Measurements from ENCODE around the gene PHLDB1. TPM values are rescaled to one million over a fixed set of nuclear protein-coding genes. Genes with fewer than 3 reads are reported as not detected.
"Not testable (repeated sequence)": the region's sequence is repeated elsewhere in the genome, so short reads cannot be mapped to it uniquely, and the experiment has no call there.

Gene PHLDB1
- total RNA-seq, 1 donor from 2014 or later, result 71.8 TPM

- H3K36me3 ChIP-seq, result no peaks in the 10 kb centered on the region
- no peak for TF ChIP-seq CTCF (IDR thresholded peaks at IDR 0.05)
- H3K4me1 ChIP-seq, result no peaks in the 10 kb centered on the region
- ATAC-seq, result no peak
- intact Hi-C loops (cut with DNase I), result no loop called here
- no peak for DNase-seq
- H3K4me3 ChIP-seq, result no peak overlapping the region
- no peaks in the 10 kb centered on the region for H3K27me3 ChIP-seq (ENCODE audit: low read depth)
- no peak overlapping the region for H3K27ac ChIP-seq
- H3K9me3 ChIP-seq, result no peaks in the 10 kb centered on the region
Observed at GRCh38 chr11:118677977-118678376, 70.6 kb downstream of the PHLDB1 start.

GRCh38 chr11:118678908-118679307 is 71.5 kb downstream of the PHLDB1 start:
- H3K4me3 ChIP-seq; intact Hi-C loops (cut with DNase I): not testable (repeated sequence)

GRCh38 chr11:118679483-118679882 is 72.1 kb downstream of the PHLDB1 start, which contains the start of gene TREH:
TSS of gene TREH (minus strand) at chr11:118679650. CDS start at chr11:118679627, 23 bp downstream.
- Histone ChIP-seq H3K36me3 (no peaks in the 10 kb centered on the region), H3K27me3 (ENCODE audit: low read depth) (no peaks in the 10 kb centered on the region), H3K4me1 (no peaks in the 10 kb centered on the region), H3K9me3 (no peaks in the 10 kb centered on the region), H3K4me3 (no peak within 1 kb of the TSS), H3K27ac (no peak within 1 kb of the TSS)
- peak; percentile 35 to 41 for ATAC-seq
- intact Hi-C loops (cut with DNase I), result no loop called here
- DNase-seq, result no peak
- TF ChIP-seq CTCF (IDR thresholded peaks at IDR 0.05), result no peak

More at GRCh38 chr11:118678908-118679307, 71.5 kb downstream of the PHLDB1 start:
- peak; percentile 67 to 77 for ATAC-seq
- not testable (repeated sequence) for H3K9me3 ChIP-seq; H3K4me1 ChIP-seq; H3K27me3 ChIP-seq (ENCODE audit: low read depth); DNase-seq; H3K27ac ChIP-seq; H3K36me3 ChIP-seq

GRCh38 chr11:118682372-118682771 is 75.0 kb downstream of the PHLDB1 start:
- TF ChIP-seq CTCF (IDR thresholded peaks at IDR 0.05), result no peak
- intact Hi-C loops (cut with DNase I), result no loop called here
- Histone ChIP-seq H3K27ac (no peak overlapping the region), H3K4me3 (no peak overlapping the region), H3K27me3 (ENCODE audit: low read depth) (no peaks in the 10 kb centered on the region), H3K4me1 (no peaks in the 10 kb centered on the region), H3K36me3 (no peaks in the 10 kb centered on the region), H3K9me3 (no peaks in the 10 kb centered on the region)
- ATAC-seq (no peak), DNase-seq (no peak)

- DNase-seq; H3K27ac ChIP-seq; ATAC-seq; H3K36me3 ChIP-seq; H3K4me1 ChIP-seq; H3K27me3 ChIP-seq (ENCODE audit: low read depth); H3K4me3 ChIP-seq; H3K9me3 ChIP-seq; intact Hi-C loops (cut with DNase I): not testable (repeated sequence)
Observed at GRCh38 chr11:118682939-118683338, 75.5 kb downstream of the PHLDB1 start.

GRCh38 chr11:118684187-118684586 is 76.8 kb downstream of the PHLDB1 start:
- ATAC-seq, result no peak
- no peaks in the 10 kb centered on the region for H3K9me3 ChIP-seq
- no peaks in the 10 kb centered on the region for H3K36me3 ChIP-seq
- no peak for TF ChIP-seq CTCF (IDR thresholded peaks at IDR 0.05)
- no peak for DNase-seq
- no peak overlapping the region for H3K4me3 ChIP-seq
- no peaks in the 10 kb centered on the region for H3K27me3 ChIP-seq (ENCODE audit: low read depth)
- no peak overlapping the region for H3K27ac ChIP-seq
- intact Hi-C loops (cut with DNase I), result no loop called here
- H3K4me1 ChIP-seq, result peaks cover under 1% of the 10 kb centered on the region

- TF ChIP-seq CTCF (IDR thresholded peaks at IDR 0.05), result no peak
- intact Hi-C loops (cut with DNase I), result no loop called here
- DNase-seq (no peak), ATAC-seq (no peak)
- Histone ChIP-seq H3K27ac (no peak overlapping the region), H3K36me3 (no peaks in the 10 kb centered on the region), H3K4me3 (no peak overlapping the region), H3K9me3 (no peaks in the 10 kb centered on the region), H3K27me3 (ENCODE audit: low read depth) (no peaks in the 10 kb centered on the region), H3K4me1 (peaks cover 29% of the 10 kb centered on the region)
Observed at GRCh38 chr11:118687906-118688305, 80.5 kb downstream of the PHLDB1 start.

- H3K27me3 ChIP-seq (ENCODE audit: low read depth); H3K36me3 ChIP-seq; H3K4me3 ChIP-seq; H3K9me3 ChIP-seq; ATAC-seq; DNase-seq; intact Hi-C loops (cut with DNase I); H3K27ac ChIP-seq: not testable (repeated sequence)
- H3K4me1 ChIP-seq, result peaks cover 29% of the 10 kb centered on the region
Observed at GRCh38 chr11:118688339-118688738, 80.9 kb downstream of the PHLDB1 start.

All from lower lobe of right lung (tissue), 2 donors.